Neural progenitor cell (in vitro differentiated cells): ENCODE measurements around the gene CREM. TPM values are rescaled to one million over a fixed set of nuclear protein-coding genes. Genes with fewer than 3 reads are reported as not detected.
"Not testable (repeated sequence)": the region's sequence is repeated elsewhere in the genome, so short reads cannot be mapped to it uniquely, and the experiment has no call there.

Experiments used
- DNase-seq: peaks from one replicate; pipeline ENCODE4 v3.0.0-alpha.2; 2016; ENCODE audit warnings: low spot score
- H2AFZ ChIP-seq: fragments of 200-600 bp; sonication (generic); replicated peaks from 2 replicates; pipeline ENCODE4 v1.6.1; 2016; ENCODE audit warnings: antibody characterized with exemption
- H3F3A ChIP-seq: fragments of 200-600 bp; sonication (generic); 2 replicates; pipeline ENCODE4 v1.6.1; 2016; ENCODE audit warnings: antibody characterized with exemption, low read depth
- H3K27ac ChIP-seq: fragments of 200-600 bp; sonication (generic); 2 replicates; pipeline ENCODE4 v1.5.1; 2016; ENCODE audit warnings: mild to moderate bottlenecking
- H3K27me3 ChIP-seq: fragments of 200-600 bp; sonication (generic); 2 replicates; pipeline ENCODE4 v1.6.1; 2016; ENCODE audit warnings: mild to moderate bottlenecking, moderate library complexity
- H3K36me3 ChIP-seq: fragments of 200-600 bp; sonication (generic); 2 replicates; pipeline ENCODE4 v1.5.1; 2016
- H3K4me1 ChIP-seq: fragments of 200-600 bp; sonication (generic); 2 replicates; pipeline ENCODE4 v1.6.1; 2016; ENCODE audit warnings: mixed run types
- H3K4me2 ChIP-seq: fragments of 200-600 bp; sonication (generic); 2 replicates; pipeline ENCODE4 v1.6.1; 2016
- H3K4me3 ChIP-seq: fragments of 200-600 bp; sonication (generic); 2 replicates; pipeline ENCODE4 v1.5.1; 2016
- H3K79me2 ChIP-seq: fragments of 200-600 bp; sonication (generic); 2 replicates; pipeline ENCODE4 v1.6.1; 2016; ENCODE audit warnings: low read depth
- H3K9ac ChIP-seq: fragments of 200-600 bp; sonication (generic); 2 replicates; pipeline ENCODE4 v1.6.1; 2016
- H3K9me3 ChIP-seq: fragments of 200-600 bp; sonication (generic); 2 replicates; pipeline ENCODE4 v1.5.1; 2016; ENCODE audit warnings: low read depth
- H4K20me1 ChIP-seq: fragments of 200-600 bp; sonication (generic); 2 replicates; pipeline ENCODE4 v1.6.1; 2016; ENCODE audit warnings: low read depth
- H3K27ac Mint-ChIP-seq: 3 replicates; pipeline ENCODE4 v1.8.0; 2021; ENCODE audit warnings: mixed read lengths
- H3K27me3 Mint-ChIP-seq: 2 replicates; pipeline ENCODE4 v1.8.0; 2022; ENCODE audit warnings: low read depth, mild to moderate bottlenecking, inconsistent platforms, moderate library complexity, mixed read lengths; ENCODE audit not compliant: insufficient read depth
- H3K36me3 Mint-ChIP-seq: 3 replicates; pipeline ENCODE4 v1.8.0; 2021; ENCODE audit warnings: mixed read lengths
- H3K4me1 Mint-ChIP-seq: 3 replicates; pipeline ENCODE4 v1.8.0; 2021; ENCODE audit warnings: mixed read lengths
- H3K4me3 Mint-ChIP-seq: 3 replicates; pipeline ENCODE4 v1.8.0; 2021; ENCODE audit warnings: mild to moderate bottlenecking, moderate library complexity, mixed read lengths
- H3K9me3 Mint-ChIP-seq: 3 replicates; pipeline ENCODE4 v1.8.0; 2020; ENCODE audit warnings: mixed read lengths
- EZH2 ChIP-seq: fragments of 200-600 bp; sonication (generic); IDR thresholded peaks from 2 replicates; pipeline ENCODE4 v1.6.1; 2017; ENCODE audit warnings: antibody characterized with exemption, mild to moderate bottlenecking, moderate library complexity
- EZH2phosphoT487 ChIP-seq: fragments of 200-600 bp; sonication (generic); IDR thresholded peaks from 2 replicates; pipeline ENCODE4 v1.6.1; 2017; ENCODE audit warnings: antibody characterized with exemption
- total RNA-seq: library from RNA; depleted of rRNA; stranded (reverse); fragments of >200 nt; gene quantifications from 2 replicates; pipeline ENCODE4 v1.2.3, GENCODE V29; 2015; ENCODE audit warnings: low replicate concordance
- TF ChIP-seq, protein P1 (sequence below): fragments of 200-600 bp; sonication (generic); IDR thresholded peaks from 2 replicates; pipeline ENCODE4 v1.5.1; 2017; ENCODE audit warnings: antibody characterized with exemption, mild to moderate bottlenecking

CREM gene
- total RNA-seq, result 61.2 and 74.2 TPM in 2 replicates

DNA sequence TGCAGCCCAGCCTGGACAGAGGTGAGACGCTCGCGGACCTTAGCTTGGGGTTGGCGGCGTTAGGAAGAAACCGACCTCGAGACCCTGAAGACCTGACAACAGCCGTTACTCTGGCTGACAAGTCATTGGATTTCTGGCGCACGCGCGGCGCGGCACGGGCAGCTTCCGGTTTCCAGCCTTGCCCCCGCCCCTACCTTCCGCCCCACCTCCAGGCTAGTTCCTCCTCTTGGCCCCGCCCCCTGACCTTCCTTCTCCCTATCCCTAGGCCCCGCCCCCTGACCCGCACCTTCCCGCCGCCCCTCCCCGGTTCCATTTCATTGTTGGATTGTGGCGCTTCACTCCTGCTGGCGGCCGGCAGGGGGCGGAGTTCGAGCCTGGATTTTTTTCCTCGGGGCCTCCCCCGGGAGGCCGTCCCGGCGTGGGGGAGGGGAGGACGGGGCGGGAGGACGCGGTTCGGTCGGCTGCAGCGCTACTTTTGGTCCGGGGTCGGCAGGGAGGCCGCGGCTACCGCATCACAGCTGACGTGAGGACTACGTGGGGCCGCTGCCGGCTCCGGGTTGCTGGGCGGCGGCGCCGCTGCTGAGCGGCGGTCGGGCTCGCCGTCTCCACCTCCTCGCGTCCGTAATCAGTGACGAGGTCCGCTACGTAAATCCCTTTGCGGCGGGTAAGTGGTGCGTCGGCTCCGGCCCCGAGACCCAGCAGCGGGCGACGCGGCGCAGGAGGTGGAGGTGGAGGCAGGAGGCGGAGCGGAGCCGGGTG lies at the start of gene CREM:
CREM (plus strand) TSS at position 317 of the 759 bp plus-strand sequence. CDS start 10,990 bp downstream, outside the sequence.
- Histone ChIP-seq H3F3A (peaks cover 15% of the 10 kb centered on the region), H3K4me3 (peak within 1 kb of the TSS; percentile 79), H3K9ac (peak within 1 kb of the TSS; percentile 88), H3K27ac (peak within 1 kb of the TSS; percentile 98), H3K4me2 (peak within 1 kb of the TSS; percentile 78), H3K4me1 (peaks cover 4% of the 10 kb centered on the region), H3K9me3 (no peaks in the 10 kb centered on the region), H3K79me2 (peaks cover 41% of the 10 kb centered on the region), H2AFZ (peak within 1 kb of the TSS; percentile 82), H4K20me1 (no peaks in the 10 kb centered on the region), H3K27me3 (no peaks in the 10 kb centered on the region), H3K36me3 (peaks cover 3% of the 10 kb centered on the region)
- Mint-ChIP-seq H3K36me3 (peaks cover 5% of the 10 kb centered on the region), H3K4me1 (peaks cover 23% of the 10 kb centered on the region), H3K9me3 (no peaks in the 10 kb centered on the region), H3K27me3 (peaks cover 3% of the 10 kb centered on the region), H3K27ac (peak within 1 kb of the TSS; percentile 96), H3K4me3 (peak within 1 kb of the TSS; percentile 92)
- peak; percentile 99 for DNase-seq
- TF ChIP-seq EZH2phosphoT487 (peak; percentile 40), EZH2 (no peak)
- TF ChIP-seq, protein P1, sequence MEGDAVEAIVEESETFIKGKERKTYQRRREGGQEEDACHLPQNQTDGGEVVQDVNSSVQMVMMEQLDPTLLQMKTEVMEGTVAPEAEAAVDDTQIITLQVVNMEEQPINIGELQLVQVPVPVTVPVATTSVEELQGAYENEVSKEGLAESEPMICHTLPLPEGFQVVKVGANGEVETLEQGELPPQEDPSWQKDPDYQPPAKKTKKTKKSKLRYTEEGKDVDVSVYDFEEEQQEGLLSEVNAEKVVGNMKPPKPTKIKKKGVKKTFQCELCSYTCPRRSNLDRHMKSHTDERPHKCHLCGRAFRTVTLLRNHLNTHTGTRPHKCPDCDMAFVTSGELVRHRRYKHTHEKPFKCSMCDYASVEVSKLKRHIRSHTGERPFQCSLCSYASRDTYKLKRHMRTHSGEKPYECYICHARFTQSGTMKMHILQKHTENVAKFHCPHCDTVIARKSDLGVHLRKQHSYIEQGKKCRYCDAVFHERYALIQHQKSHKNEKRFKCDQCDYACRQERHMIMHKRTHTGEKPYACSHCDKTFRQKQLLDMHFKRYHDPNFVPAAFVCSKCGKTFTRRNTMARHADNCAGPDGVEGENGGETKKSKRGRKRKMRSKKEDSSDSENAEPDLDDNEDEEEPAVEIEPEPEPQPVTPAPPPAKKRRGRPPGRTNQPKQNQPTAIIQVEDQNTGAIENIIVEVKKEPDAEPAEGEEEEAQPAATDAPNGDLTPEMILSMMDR, result peak; percentile 96

DNA sequence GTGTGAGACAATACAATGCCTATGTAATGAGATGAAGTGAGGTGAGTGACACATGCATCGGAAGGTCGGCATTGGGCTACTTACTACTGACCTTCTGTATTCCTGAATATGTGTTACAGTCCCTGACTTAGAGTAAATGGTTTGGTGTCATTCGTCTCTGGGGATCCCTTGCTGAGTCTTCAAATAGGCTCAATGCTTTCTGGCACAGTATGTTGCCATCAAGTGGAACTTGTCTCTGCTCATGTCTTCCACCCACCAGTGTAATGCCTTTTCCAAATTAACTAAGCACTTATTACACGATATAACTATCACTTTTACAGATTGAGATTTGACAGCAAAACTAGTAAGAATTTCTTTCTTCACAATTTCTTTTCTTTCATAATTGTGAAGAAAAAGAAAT lies 47.4 kb upstream of the CREM start:
- no peak for DNase-seq

DNA sequence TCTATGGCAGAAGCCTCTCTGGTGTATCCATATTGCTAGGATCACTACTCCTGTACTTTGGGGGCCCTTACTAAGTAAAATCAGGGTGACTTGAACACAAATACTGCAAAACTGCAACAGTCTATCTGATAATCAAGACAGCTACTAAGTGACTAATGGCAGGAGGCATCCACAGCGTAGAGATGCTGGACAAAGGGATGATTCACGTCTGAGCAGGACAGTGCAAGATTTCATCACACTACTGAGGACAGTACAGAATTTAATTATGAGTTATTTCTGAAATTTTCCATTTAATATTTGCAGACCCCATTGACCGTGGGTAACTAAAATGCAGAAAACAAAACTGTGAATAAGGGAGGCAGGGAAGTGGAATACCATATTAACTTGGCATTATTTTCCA lies 46.9 kb upstream of the CREM start:
- peaks cover 22% of the 10 kb centered on the region for H3K36me3 Mint-ChIP-seq
- no peaks in the 10 kb centered on the region for H3K4me1 Mint-ChIP-seq
- H2AFZ ChIP-seq, result no peak overlapping the region
- H3K4me3 ChIP-seq, result no peak overlapping the region
- H3K27ac ChIP-seq, result no peak overlapping the region
- H3K27me3 Mint-ChIP-seq, result no peaks in the 10 kb centered on the region
- peaks cover 4% of the 10 kb centered on the region for H3K36me3 ChIP-seq
- H4K20me1 ChIP-seq, result no peaks in the 10 kb centered on the region
- H3K9me3 Mint-ChIP-seq, result peaks cover 19% of the 10 kb centered on the region
- peaks cover 10% of the 10 kb centered on the region for H3K9me3 ChIP-seq
- H3F3A ChIP-seq, result no peaks in the 10 kb centered on the region
- no peaks in the 10 kb centered on the region for H3K27me3 ChIP-seq
- no peak overlapping the region for H3K4me3 Mint-ChIP-seq
- no peak overlapping the region for H3K9ac ChIP-seq
- TF ChIP-seq EZH2phosphoT487, result no peak
- TF ChIP-seq, protein P1, result no peak
- H3K4me2 ChIP-seq, result no peak overlapping the region
- no peaks in the 10 kb centered on the region for H3K4me1 ChIP-seq
- no peak for DNase-seq
- H3K79me2 ChIP-seq, result peaks cover 78% of the 10 kb centered on the region
- no peak overlapping the region for H3K27ac Mint-ChIP-seq

More for the DNA sequence above, 47.4 kb upstream of the CREM start:
- Histone ChIP-seq H3K27ac (no peak overlapping the region), H3K4me2 (no peak overlapping the region), H3F3A (no peaks in the 10 kb centered on the region), H3K79me2 (peaks cover 78% of the 10 kb centered on the region), H3K27me3 (no peaks in the 10 kb centered on the region), H2AFZ (no peak overlapping the region), H4K20me1 (no peaks in the 10 kb centered on the region), H3K4me3 (no peak overlapping the region), H3K36me3 (peaks cover 1% of the 10 kb centered on the region), H3K9ac (no peak overlapping the region), H3K4me1 (no peaks in the 10 kb centered on the region), H3K9me3 (peaks cover 8% of the 10 kb centered on the region)
- H3K27ac Mint-ChIP-seq, result no peak overlapping the region
- H3K27me3 Mint-ChIP-seq, result no peaks in the 10 kb centered on the region
- peaks cover 19% of the 10 kb centered on the region for H3K36me3 Mint-ChIP-seq
- H3K9me3 Mint-ChIP-seq, result peaks cover 16% of the 10 kb centered on the region
- TF ChIP-seq EZH2 (no peak), EZH2phosphoT487 (no peak)
- TF ChIP-seq, protein P1, result no peak
- no peak overlapping the region for H3K4me3 Mint-ChIP-seq
- H3K4me1 Mint-ChIP-seq, result no peaks in the 10 kb centered on the region

DNA sequence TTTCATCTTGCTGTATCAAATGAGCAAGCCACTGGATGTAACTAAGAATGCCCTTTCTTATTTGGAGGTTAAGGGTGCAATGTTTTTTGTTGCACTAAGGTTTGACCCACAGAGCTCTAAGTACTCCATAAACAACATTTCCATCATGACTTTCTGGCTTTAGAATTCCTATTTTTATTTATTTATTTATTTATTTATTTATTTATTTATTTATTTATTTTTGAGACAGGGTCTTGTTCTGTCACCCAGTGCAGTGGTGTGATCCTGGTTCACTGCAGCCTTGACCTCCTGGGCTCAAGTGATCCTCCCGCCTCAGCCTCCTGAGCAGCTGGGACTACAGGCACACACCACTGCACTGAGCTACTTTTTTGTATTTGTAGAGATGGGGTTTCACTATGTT lies 46.4 kb upstream of the CREM start:
- not testable (repeated sequence) for H3K27me3 Mint-ChIP-seq, H3K4me2 ChIP-seq, H3K4me3 ChIP-seq, H3K27ac ChIP-seq, H4K20me1 ChIP-seq, H3K27ac Mint-ChIP-seq, H3K27me3 ChIP-seq, H3K36me3 ChIP-seq, H2AFZ ChIP-seq, H3F3A ChIP-seq, H3K4me1 ChIP-seq, DNase-seq, H3K4me3 Mint-ChIP-seq, H3K9ac ChIP-seq, H3K4me1 Mint-ChIP-seq
- Histone ChIP-seq H3K9me3 (peaks cover 10% of the 10 kb centered on the region), H3K79me2 (peaks cover 78% of the 10 kb centered on the region)
- Mint-ChIP-seq H3K36me3 (peaks cover 19% of the 10 kb centered on the region), H3K9me3 (peaks cover 19% of the 10 kb centered on the region)
